Measurements from ENCODE around the gene PCDH9.

GRCh38 chr13:66634384-66634783, 595.8 kb downstream of the PCDH9 start:
- TF ChIP-seq CTCF (IDR thresholded peaks at IDR 0.05 in 8 of 11, conservative IDR thresholded peaks at IDR 0.05 in 3 of 11) (no peak), POLR2AphosphoS5 (IDR thresholded peaks at IDR 0.05) (no peak), POLR2A (IDR thresholded peaks at IDR 0.05) (no peak)
